SHP77 treated with DMSO at 0.1 percent for 48 hours (cell line): ENCODE results near the gene CHMP6.
A peak's percentile ranks its signal among the peaks of the same experiment; 100 is the strongest.
"Not testable (repeated sequence)": the region's sequence is repeated elsewhere in the genome, so short reads cannot be mapped to it uniquely, and the experiment has no call there.

Experiments used
- DNase-seq: peaks from one replicate; lab custom pipeline; 2025; lab: John Stamatoyannopoulos, UW

CHMP6 gene

GRCh38 chr17:81011951-81012350, 20.3 kb downstream of the CHMP6 start:
- no peak for DNase-seq

- no peak for DNase-seq
Observed at GRCh38 chr17:81012574-81013447, 21.2 kb downstream of the CHMP6 start.

DNA sequence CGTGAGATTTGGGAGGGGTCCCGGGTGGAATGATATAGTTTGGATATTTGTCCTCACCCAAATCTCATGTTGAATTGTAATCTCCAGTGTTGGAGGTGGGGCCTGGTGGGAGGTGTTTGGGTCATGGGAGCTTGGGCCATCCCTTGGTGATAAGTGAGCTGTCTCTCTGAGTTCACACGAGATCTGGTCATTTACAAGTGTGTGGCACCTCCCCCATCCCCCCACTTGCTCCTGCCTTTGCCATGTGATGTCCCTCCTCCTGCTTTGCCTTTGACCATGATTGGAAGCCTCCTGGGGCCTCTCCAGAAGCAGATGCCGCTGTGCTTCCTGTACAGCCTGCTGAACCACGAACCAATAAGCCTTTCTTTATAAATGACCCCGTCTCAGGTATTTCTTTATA, 22.0 kb downstream of the CHMP6 start:
- no peak for DNase-seq

GRCh38 chr17:81015136-81015535, 23.5 kb downstream of the CHMP6 start:
- DNase-seq = no peak

GRCh38 chr17:81016575-81016974, 24.9 kb downstream of the CHMP6 start:
- no peak for DNase-seq

DNA sequence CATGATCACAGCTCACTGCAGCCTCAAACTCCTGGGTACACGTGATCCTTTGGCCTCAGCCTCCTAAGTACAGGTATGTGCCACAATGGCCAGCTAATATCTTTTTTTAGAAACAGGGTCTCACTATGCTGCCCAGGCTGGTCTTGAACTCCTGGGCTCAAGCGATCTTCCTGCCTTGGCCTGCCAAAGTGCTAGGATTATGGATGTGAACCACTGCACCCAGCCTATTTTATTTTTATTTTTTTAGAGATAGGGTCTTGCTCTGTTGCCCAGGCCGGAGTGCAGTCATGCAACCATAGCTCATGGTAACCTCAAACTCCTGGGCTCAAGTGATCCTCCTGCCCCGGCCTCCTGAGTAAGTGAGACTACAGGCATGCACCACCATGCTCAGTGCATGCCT, 25.7 kb downstream of the CHMP6 start:
- not testable (repeated sequence) for DNase-seq

GRCh38 chr17:81018044-81018802, 26.6 kb downstream of the CHMP6 start:
- DNase-seq = peak; percentile 33

GRCh38 chr17:81019563-81020442, 28.2 kb downstream of the CHMP6 start:
- DNase-seq = no peak

GRCh38 chr17:81020443-81020766, 28.8 kb downstream of the CHMP6 start:
- no peak for DNase-seq

GRCh38 chr17:81020767-81021497, 29.3 kb downstream of the CHMP6 start:
- DNase-seq = no peak

DNA sequence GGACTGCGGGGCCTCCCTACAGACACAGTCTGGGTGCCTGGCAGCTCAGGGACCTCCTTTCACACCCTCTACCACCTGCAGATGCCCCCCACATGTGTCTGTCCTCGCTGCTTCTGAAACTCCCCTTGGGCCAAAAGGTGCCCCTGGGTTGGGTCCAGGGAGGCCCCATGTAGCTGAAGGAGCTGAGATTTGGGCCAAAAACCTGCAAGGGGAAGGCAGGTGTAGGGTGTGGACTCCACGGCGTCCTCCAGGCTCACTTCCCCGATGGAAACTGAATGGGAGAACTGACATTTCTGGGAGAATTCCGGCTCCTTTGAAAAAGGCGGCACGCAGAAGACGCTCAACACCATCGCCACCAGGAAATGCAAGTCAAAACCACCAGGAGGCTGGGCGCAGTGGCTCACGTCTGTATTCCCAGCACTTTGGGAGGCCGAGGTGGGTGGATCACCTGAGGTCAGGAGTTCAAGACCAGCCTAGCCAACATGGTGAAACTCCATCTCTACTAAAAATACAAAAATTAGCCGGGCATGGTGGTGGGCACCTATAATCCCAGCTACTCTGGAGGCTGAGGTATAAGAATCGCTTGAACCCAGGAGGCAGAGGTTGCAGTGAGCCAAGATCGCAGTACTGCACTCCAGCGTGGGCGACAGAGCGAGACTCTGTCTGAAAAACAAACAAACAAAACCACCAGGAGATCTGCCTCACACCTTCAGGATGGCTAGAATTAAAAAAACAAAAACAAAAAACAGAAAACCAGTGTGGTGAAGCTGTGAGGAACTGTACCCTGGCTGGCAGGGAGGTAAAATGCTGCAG, 30.1 kb downstream of the CHMP6 start:
- no peak for DNase-seq

- DNase-seq = no peak
Observed at GRCh38 chr17:81022344-81022676, 30.7 kb downstream of the CHMP6 start.

DNA sequence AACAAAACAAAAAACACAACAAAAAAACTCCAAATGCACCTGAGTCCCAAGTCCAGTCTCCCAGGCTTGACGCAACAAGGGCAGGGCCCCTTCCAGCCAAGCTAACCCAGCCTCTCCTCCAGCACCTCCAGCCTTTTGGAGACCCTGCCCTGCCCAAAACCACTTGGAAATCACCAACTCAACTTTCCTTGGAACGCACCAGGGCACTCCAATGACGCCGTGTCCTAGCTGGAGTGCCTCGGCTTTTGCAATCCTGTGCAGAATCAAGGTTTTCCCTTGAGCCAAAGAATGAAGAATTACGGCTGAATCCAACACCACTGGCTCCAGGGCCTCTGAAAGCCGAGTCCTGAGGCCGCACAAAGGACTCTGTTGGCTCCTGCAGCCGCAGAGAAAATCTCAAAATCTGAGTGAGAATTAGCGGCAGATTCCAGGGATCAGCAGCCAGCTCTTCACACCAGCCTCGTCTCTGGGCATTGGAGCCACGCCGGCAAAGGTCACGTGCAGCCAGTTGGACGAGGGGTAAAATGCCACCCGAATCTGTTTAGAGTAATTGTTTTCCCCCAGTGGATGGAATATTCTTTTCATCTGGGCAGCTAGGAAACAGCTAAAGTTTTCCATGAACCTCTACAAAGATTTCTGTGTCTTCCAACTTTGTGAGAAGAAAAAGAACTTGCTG, 33.6 kb downstream of the CHMP6 start:
- no peak for DNase-seq

DNA sequence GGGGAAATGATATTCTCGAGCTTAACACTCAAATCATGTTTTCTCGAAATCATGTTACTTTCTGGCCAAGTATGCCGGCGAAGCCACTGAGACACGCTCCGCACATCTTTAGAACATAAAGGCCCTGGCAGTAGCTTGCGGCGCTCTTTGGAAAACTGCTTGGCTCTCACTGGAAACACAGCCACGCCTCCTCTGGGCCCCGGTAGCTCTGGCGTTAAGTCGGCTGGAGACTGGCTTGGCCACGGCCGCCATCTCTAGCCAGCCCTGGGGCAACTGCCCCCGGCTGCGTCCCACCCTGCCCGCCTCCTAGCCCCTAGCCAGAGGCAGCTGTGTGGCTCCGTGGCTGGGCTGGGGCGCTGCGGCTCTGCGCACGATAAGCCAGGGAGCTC, 34.1 kb downstream of the CHMP6 start:
- no peak for DNase-seq

- no peak for DNase-seq
Observed at GRCh38 chr17:81026266-81027036, 34.8 kb downstream of the CHMP6 start.

GRCh38 chr17:81027038-81027437, 35.4 kb downstream of the CHMP6 start:
- DNase-seq = no peak

GRCh38 chr17:81027591-81028505, 36.2 kb downstream of the CHMP6 start:
- DNase-seq = no peak

GRCh38 chr17:81028506-81028858, 36.8 kb downstream of the CHMP6 start:
- no peak for DNase-seq

- DNase-seq = no peak
Observed at GRCh38 chr17:81029859-81030258, 38.2 kb downstream of the CHMP6 start.
